Pancreas (tissue), 10 donors: ENCODE results near the gene STOX2. TPM values are rescaled to one million over a fixed set of nuclear protein-coding genes. Genes with fewer than 3 reads are reported as not detected.

Experiments
- ATAC-seq, 4 donors: fragments of 200-7000 bp; cut with Tn5 transposase; one replicate each; pipeline versions ENCODE4 v1.8.0 to v1.9.1; 2020; ENCODE audit warnings: mild to moderate bottlenecking in 4 of 4, moderate library complexity in 4 of 4
- DNase-seq, 6 donors: peaks; one replicate each; pipeline ENCODE4 v3.0.0-alpha.2; 2020
- FAIRE-seq: peaks from 2 replicates; lab custom pipeline; 2012; peaks lifted over from hg19 to GRCh38; lab: Jason Lieb, UNC
- H3K27ac ChIP-seq, 4 donors: fragments of 200-600 bp; sonication (generic); 1 replicate in 3 of 4; 2 replicates in 1 of 4; pipeline versions ENCODE4 v1.5.0 to v1.8.0; 2020
- H3K27me3 ChIP-seq, 4 donors: fragments of 200-600 bp; one replicate each; pipeline ENCODE4 v1.8.0; 2021
- H3K36me3 ChIP-seq, 3 donors: fragments of 200-600 bp; sonication (generic) in 1 of 3; one replicate each; pipeline versions ENCODE4 v1.5.0 to v1.8.0; 2020 to 2021
- H3K4me1 ChIP-seq, 3 donors: fragments of 200-600 bp; one replicate each; pipeline ENCODE4 v1.8.0; 2021
- H3K4me3 ChIP-seq, 4 donors: fragments of 200-600 bp; sonication (generic) in 2 of 4; one replicate each; pipeline versions ENCODE4 v1.5.0 to v1.8.0; 2020 to 2021
- H3K9me3 ChIP-seq, 4 donors: fragments of 200-600 bp; one replicate each; pipeline ENCODE4 v1.8.0; 2021
- CTCF ChIP-seq, 4 donors: fragments of 200-600 bp; sonication (generic) in 3 of 4; IDR thresholded peaks; one replicate each; pipeline versions ENCODE4 v1.5.0 to v1.8.0; 2021; ENCODE audit warnings: antibody characterized with exemption in 4 of 4
- WGBS, 2 donors: extraction: QIAGEN DNeasy Blood & Tissue Kit; methylation state at CpG; one replicate each; pipeline ENCODE4 v1.1.7; 2013; 5-methylcytosine and 5-hydroxymethylcytosine counted together
- intact Hi-C, 3 donors: fragments of 100-400 bp; cut with DNase I; formaldehyde crosslinking; loops; one replicate each; pipeline versions ENCODE4 v1.11.1 to v1.14.2; 2022
- polyA plus RNA-seq, 2 donors: library from polyadenylated mRNA; stranded (reverse); fragments of 200-250 nt; gene quantifications; one replicate each; pipeline ENCODE4 v1.2.3, GENCODE V29; 2013
- total RNA-seq, 6 donors: library from RNA; stranded (reverse); fragmentation: NEBNext Ultra II Directional in 4 of 6; extraction: Animal tissue kit (Norgen Biotek cat#: 25700) in 4 of 6; gene quantifications; one replicate each; pipeline versions ENCODE4 v1.2.1 to v1.2.4, GENCODE V29; 2021 to 2023
- donor health status: healthy with polysubstance abuse.
- donor health status: DM: no; HTN: no; CAD: no; lungs with moderate emphysema.
- donor health status: DM: no; HTN: no; CAD: no.
- donor health status: control.
- donor health status: control.
- donor health status: Bipolar disorder and iron deficiency.
- donor health status: DM: yes; HTN: yes; CAD: no.
- donor health status: DM: no; HTN: no; CAD: no.
- donor health status: DM: no; HTN: no; CAD: no.
- donor health status: DM: yes; HTN: yes; CAD: no.

The STOX2 gene
- total and polyA plus RNA-seq, 8 donors: 3.5 to 11.9 (median 8.8) TPM

- DNase-seq (no peak), ATAC-seq (no peak), FAIRE-seq (no peak)
- no peaks in the 10 kb centered on the region for H3K4me1 ChIP-seq
- intact Hi-C loops: no loop called here
- no peak overlapping the region for H3K27ac ChIP-seq
- H3K36me3 ChIP-seq: no peaks in the 10 kb centered on the region
- TF ChIP-seq CTCF (IDR thresholded peaks at IDR 0.05): no peak
- H3K9me3 ChIP-seq: no peaks in the 10 kb centered on the region
- H3K27me3 ChIP-seq: no peaks in the 10 kb centered on the region
- WGBS, 2 donors: 82 to 91% methylated on average over 4 of the region's 4 CpGs
- H3K4me3 ChIP-seq: no peak overlapping the region
Observed at GRCh38 chr4:183887351-183887750, 17.8 kb upstream of the STOX2 start.

GRCh38 chr4:183888564-183888963 lies 16.5 kb upstream of the STOX2 start:
- TF ChIP-seq CTCF (IDR thresholded peaks at IDR 0.05): no peak
- no peak for DNase-seq
- FAIRE-seq: no peak
- no peaks in the 10 kb centered on the region for H3K9me3 ChIP-seq
- no peaks in the 10 kb centered on the region for H3K36me3 ChIP-seq
- intact Hi-C loops: no loop called here
- no peak overlapping the region for H3K27ac ChIP-seq
- no peaks in the 10 kb centered on the region for H3K4me1 ChIP-seq
- WGBS, 2 donors: 83% methylated on average over 5 of the region's 5 CpGs
- H3K4me3 ChIP-seq: no peak overlapping the region
- no peaks in the 10 kb centered on the region for H3K27me3 ChIP-seq
- ATAC-seq: no peak

- Histone ChIP-seq H3K4me3 (no peak overlapping the region), H3K9me3 (no peaks in the 10 kb centered on the region), H3K4me1 (no peaks in the 10 kb centered on the region), H3K36me3 (no peaks in the 10 kb centered on the region), H3K27me3 (no peaks in the 10 kb centered on the region), H3K27ac (no peak overlapping the region)
- ATAC-seq (no peak), FAIRE-seq (no peak), DNase-seq (no peak)
- TF ChIP-seq CTCF (IDR thresholded peaks at IDR 0.05): no peak
- intact Hi-C loops: no loop called here
- WGBS, 2 donors: 83 to 86% methylated on average over 5 of the region's 5 CpGs
Observed at GRCh38 chr4:183889190-183889589, 15.9 kb upstream of the STOX2 start.

- FAIRE-seq (no peak), ATAC-seq (no peak), DNase-seq (no peak)
- Histone ChIP-seq H3K36me3 (no peaks in the 10 kb centered on the region), H3K4me1 (no peaks in the 10 kb centered on the region), H3K4me3 (no peak overlapping the region), H3K9me3 (no peaks in the 10 kb centered on the region), H3K27me3 (no peaks in the 10 kb centered on the region), H3K27ac (no peak overlapping the region)
- no peak for TF ChIP-seq CTCF (IDR thresholded peaks at IDR 0.05)
- WGBS, 2 donors: 80 to 90% methylated on average over 3 of the region's 3 CpGs
- intact Hi-C loops: no loop called here
Observed at GRCh38 chr4:183897193-183897592, 7.9 kb upstream of the STOX2 start.

GRCh38 chr4:183898456-183898855 lies 6.7 kb upstream of the STOX2 start:
- no peak for TF ChIP-seq CTCF (IDR thresholded peaks at IDR 0.05)
- Histone ChIP-seq H3K27me3 (no peaks in the 10 kb centered on the region), H3K4me3 (no peak overlapping the region), H3K9me3 (no peaks in the 10 kb centered on the region), H3K36me3 (no peaks in the 10 kb centered on the region), H3K4me1 (no peaks in the 10 kb centered on the region), H3K27ac (no peak overlapping the region)
- ATAC-seq: no peak
- DNase-seq: no peak
- no peak for FAIRE-seq
- intact Hi-C loops: no loop called here
- 88 to 93% methylated on average over 5 of the region's 5 CpGs for WGBS, 2 donors
